Measurements from ENCODE around the gene YRDC. TPM values are rescaled to one million over a fixed set of nuclear protein-coding genes. Genes with fewer than 3 reads are reported as not detected.

Gene YRDC
- total and polyA plus RNA-seq, 2 of the 13 experiments (the other 11 are each of a cell fraction or from before 2014, with no cell fraction given): 27.5 to 29.2 TPM

DNA sequence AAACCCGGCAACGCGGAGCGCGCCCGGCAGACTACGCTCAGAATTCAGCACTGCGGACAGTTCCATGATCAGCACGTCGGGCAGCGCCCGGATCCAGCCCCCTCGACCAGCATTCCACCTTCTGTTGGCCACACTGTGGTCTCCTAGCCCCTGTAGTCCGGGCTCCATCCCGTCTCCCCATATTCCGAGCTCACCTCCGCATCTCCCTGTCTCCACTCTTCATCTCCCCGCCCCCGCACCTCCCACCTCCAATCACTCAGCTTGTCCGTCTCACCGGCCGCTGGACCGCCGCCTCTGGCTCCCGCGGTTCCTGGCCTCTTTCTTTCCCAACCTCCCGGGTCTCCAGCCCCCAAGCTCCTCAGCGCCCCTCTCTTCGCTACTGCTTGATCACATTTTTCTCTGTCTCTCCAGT, 43.6 kb downstream of the YRDC start (continued):
- TF ChIP-seq CBX2 (IDR thresholded peaks at IDR 0.05; ENCODE audit: low read depth, low read length) (no peak), CBX2 (CRISPR knock-in tag; IDR thresholded peaks at IDR 0.05; ENCODE audit: low read depth) (peak; percentile 84; the same call in 1 of the 2 replicates), ZNF274 (CRISPR knock-in tag; IDR thresholded peaks at IDR 0.05) (peak; percentile 99), PCBP2 (optimal IDR thresholded peaks at IDR 0.05; ENCODE audit: low read depth, low read length, poor library complexity, severe bottlenecking) (no peak), ZNF777 (CRISPR knock-in tag; IDR thresholded peaks at IDR 0.05) (peak; percentile 94), KAT2B (IDR thresholded peaks at IDR 0.05; ENCODE audit: borderline replicate concordance, low read depth, low read length) (no peak), HES4 (CRISPR knock-in tag; IDR thresholded peaks at IDR 0.05; ENCODE audit: borderline replicate concordance) (peak; percentile 100), ZNF615 (CRISPR knock-in tag; IDR thresholded peaks at IDR 0.05; ENCODE audit: borderline replicate concordance) (peak; percentile 99), RFX3 (CRISPR knock-in tag; IDR thresholded peaks at IDR 0.05) (peak; percentile 70), ZBTB34 (CRISPR knock-in tag; IDR thresholded peaks at IDR 0.05) (no peak)
- TF ChIP-seq, protein P1, sequence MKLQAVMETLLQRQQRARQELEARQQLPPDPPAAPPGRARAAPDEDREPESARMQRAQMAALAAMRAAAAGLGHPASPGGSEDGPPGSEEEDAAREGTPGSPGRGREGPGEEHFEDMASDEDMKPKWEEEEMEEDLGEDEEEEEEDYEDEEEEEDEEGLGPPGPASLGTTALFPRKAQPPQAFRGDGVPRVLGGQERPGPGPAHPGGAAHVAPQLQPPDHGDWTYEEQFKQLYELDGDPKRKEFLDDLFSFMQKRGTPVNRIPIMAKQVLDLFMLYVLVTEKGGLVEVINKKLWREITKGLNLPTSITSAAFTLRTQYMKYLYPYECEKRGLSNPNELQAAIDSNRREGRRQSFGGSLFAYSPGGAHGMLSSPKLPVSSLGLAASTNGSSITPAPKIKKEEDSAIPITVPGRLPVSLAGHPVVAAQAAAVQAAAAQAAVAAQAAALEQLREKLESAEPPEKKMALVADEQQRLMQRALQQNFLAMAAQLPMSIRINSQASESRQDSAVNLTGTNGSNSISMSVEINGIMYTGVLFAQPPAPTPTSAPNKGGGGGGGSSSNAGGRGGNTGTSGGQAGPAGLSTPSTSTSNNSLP (IDR thresholded peaks at IDR 0.05; ENCODE audit: low read depth, low read length): no peak
- TF ChIP-seq, protein P2, sequence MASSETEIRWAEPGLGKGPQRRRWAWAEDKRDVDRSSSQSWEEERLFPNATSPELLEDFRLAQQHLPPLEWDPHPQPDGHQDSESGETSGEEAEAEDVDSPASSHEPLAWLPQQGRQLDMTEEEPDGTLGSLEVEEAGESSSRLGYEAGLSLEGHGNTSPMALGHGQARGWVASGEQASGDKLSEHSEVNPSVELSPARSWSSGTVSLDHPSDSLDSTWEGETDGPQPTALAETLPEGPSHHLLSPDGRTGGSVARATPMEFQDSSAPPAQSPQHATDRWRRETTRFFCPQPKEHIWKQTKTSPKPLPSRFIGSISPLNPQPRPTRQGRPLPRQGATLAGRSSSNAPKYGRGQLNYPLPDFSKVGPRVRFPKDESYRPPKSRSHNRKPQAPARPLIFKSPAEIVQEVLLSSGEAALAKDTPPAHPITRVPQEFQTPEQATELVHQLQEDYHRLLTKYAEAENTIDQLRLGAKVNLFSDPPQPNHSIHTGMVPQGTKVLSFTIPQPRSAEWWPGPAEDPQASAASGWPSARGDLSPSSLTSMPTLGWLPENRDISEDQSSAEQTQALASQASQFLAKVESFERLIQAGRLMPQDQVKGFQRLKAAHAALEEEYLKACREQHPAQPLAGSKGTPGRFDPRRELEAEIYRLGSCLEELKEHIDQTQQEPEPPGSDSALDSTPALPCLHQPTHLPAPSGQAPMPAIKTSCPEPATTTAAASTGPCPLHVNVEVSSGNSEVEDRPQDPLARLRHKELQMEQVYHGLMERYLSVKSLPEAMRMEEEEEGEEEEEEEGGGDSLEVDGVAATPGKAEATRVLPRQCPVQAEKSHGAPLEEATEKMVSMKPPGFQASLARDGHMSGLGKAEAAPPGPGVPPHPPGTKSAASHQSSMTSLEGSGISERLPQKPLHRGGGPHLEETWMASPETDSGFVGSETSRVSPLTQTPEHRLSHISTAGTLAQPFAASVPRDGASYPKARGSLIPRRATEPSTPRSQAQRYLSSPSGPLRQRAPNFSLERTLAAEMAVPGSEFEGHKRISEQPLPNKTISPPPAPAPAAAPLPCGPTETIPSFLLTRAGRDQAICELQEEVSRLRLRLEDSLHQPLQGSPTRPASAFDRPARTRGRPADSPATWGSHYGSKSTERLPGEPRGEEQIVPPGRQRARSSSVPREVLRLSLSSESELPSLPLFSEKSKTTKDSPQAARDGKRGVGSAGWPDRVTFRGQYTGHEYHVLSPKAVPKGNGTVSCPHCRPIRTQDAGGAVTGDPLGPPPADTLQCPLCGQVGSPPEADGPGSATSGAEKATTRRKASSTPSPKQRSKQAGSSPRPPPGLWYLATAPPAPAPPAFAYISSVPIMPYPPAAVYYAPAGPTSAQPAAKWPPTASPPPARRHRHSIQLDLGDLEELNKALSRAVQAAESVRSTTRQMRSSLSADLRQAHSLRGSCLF (CRISPR knock-in tag; IDR thresholded peaks at IDR 0.05; ENCODE audit: borderline replicate concordance): peak; percentile 99
- TF ChIP-seq, protein P3, sequence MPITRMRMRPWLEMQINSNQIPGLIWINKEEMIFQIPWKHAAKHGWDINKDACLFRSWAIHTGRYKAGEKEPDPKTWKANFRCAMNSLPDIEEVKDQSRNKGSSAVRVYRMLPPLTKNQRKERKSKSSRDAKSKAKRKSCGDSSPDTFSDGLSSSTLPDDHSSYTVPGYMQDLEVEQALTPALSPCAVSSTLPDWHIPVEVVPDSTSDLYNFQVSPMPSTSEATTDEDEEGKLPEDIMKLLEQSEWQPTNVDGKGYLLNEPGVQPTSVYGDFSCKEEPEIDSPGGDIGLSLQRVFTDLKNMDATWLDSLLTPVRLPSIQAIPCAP (CRISPR knock-in tag; IDR thresholded peaks at IDR 0.05; ENCODE audit: low read depth): peak; percentile 96
- TF ChIP-seq, protein P4, sequence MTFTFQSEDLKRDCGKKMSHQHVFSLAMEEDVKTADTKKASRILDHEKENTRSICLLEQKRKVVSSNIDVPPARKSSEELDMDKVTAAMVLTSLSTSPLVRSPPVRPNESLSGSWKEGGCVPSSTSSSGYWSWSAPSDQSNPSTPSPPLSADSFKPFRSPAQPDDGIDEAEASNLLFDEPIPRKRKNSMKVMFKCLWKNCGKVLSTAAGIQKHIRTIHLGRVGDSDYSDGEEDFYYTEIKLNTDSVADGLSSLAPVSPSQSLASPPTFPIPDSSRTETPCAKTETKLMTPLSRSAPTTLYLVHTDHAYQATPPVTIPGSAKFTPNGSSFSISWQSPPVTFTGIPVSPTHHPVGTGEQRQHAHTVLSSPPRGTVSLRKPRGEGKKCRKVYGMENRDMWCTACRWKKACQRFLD (CRISPR knock-in tag; IDR thresholded peaks at IDR 0.05; ENCODE audit: borderline replicate concordance): peak; percentile 100
- TF ChIP-seq, protein P5, sequence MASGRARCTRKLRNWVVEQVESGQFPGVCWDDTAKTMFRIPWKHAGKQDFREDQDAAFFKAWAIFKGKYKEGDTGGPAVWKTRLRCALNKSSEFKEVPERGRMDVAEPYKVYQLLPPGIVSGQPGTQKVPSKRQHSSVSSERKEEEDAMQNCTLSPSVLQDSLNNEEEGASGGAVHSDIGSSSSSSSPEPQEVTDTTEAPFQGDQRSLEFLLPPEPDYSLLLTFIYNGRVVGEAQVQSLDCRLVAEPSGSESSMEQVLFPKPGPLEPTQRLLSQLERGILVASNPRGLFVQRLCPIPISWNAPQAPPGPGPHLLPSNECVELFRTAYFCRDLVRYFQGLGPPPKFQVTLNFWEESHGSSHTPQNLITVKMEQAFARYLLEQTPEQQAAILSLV (CRISPR knock-in tag; IDR thresholded peaks at IDR 0.05; ENCODE audit: borderline replicate concordance): peak; percentile 99
- TF ChIP-seq, protein P6, sequence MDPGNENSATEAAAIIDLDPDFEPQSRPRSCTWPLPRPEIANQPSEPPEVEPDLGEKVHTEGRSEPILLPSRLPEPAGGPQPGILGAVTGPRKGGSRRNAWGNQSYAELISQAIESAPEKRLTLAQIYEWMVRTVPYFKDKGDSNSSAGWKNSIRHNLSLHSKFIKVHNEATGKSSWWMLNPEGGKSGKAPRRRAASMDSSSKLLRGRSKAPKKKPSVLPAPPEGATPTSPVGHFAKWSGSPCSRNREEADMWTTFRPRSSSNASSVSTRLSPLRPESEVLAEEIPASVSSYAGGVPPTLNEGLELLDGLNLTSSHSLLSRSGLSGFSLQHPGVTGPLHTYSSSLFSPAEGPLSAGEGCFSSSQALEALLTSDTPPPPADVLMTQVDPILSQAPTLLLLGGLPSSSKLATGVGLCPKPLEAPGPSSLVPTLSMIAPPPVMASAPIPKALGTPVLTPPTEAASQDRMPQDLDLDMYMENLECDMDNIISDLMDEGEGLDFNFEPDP (CRISPR knock-in tag; conservative IDR thresholded peaks at IDR 0.05): peak; percentile 100

All from HepG2 (cell line).